Effector memory CD4-positive, alpha-beta T cell (primary cell): Measurements from ENCODE around the gene LUC7L.
"Not testable (repeated sequence)": the region's sequence is repeated elsewhere in the genome, so short reads cannot be mapped to it uniquely, and the experiment has no call there.

Experiments used
- DNase-seq, 3 donors: peaks; one replicate each; pipeline ENCODE4 v3.0.0-alpha.2; 2020
- H3K27ac ChIP-seq: 2 replicates; pipeline ENCODE4 v1.7.0; 2013; ENCODE audit warnings: mild to moderate bottlenecking, low read length, moderate library complexity; ENCODE audit not compliant: insufficient read depth, poor library complexity, severe bottlenecking
- H3K27me3 ChIP-seq: replicated peaks from 2 replicates; pipeline ENCODE4 v1.7.0; 2013; ENCODE audit warnings: mild to moderate bottlenecking, low read length; ENCODE audit not compliant: insufficient read depth, control insufficient read depth, poor library complexity, severe bottlenecking
- H3K36me3 ChIP-seq: 2 replicates; pipeline ENCODE4 v1.7.0; 2013; ENCODE audit warnings: mild to moderate bottlenecking, low read length, moderate library complexity; ENCODE audit not compliant: control insufficient read depth, insufficient read depth
- H3K4me1 ChIP-seq: 2 replicates; pipeline ENCODE4 v1.7.0; 2013; ENCODE audit warnings: low read length, mild to moderate bottlenecking; ENCODE audit not compliant: control insufficient read depth, insufficient read depth, poor library complexity, severe bottlenecking
- H3K4me3 ChIP-seq: 2 replicates; pipeline ENCODE4 v1.7.0; 2013; ENCODE audit warnings: low read length, low read depth, mild to moderate bottlenecking; ENCODE audit not compliant: insufficient read depth, poor library complexity, severe bottlenecking
- H3K9me3 ChIP-seq: 2 replicates; pipeline ENCODE4 v1.7.0; 2013; ENCODE audit warnings: mild to moderate bottlenecking, low read length, moderate library complexity; ENCODE audit not compliant: control insufficient read depth

Gene LUC7L

GRCh38 chr16:263182-263774, 34.0 kb upstream of the LUC7L start:
- DNase-seq = no peak
- peaks cover 30% of the 10 kb centered on the region for H3K36me3 ChIP-seq
- no peak overlapping the region for H3K27ac ChIP-seq
- no peak overlapping the region for H3K4me3 ChIP-seq
- H3K4me1 ChIP-seq = no peaks in the 10 kb centered on the region
- no peaks in the 10 kb centered on the region for H3K9me3 ChIP-seq
- no peaks in the 10 kb centered on the region for H3K27me3 ChIP-seq

GRCh38 chr16:262121-262745, 33.0 kb upstream of the LUC7L start:
- peaks cover 30% of the 10 kb centered on the region for H3K36me3 ChIP-seq
- no peak for DNase-seq
- no peak overlapping the region for H3K27ac ChIP-seq
- no peaks in the 10 kb centered on the region for H3K4me1 ChIP-seq
- no peak overlapping the region for H3K4me3 ChIP-seq
- no peaks in the 10 kb centered on the region for H3K27me3 ChIP-seq
- no peaks in the 10 kb centered on the region for H3K9me3 ChIP-seq

GRCh38 chr16:261031-261691, 31.9 kb upstream of the LUC7L start:
- no peaks in the 10 kb centered on the region for H3K4me1 ChIP-seq
- DNase-seq = no peak
- H3K36me3 ChIP-seq = peaks cover 30% of the 10 kb centered on the region
- no peaks in the 10 kb centered on the region for H3K27me3 ChIP-seq
- no peak overlapping the region for H3K27ac ChIP-seq
- H3K4me3 ChIP-seq = no peak overlapping the region
- no peaks in the 10 kb centered on the region for H3K9me3 ChIP-seq

GRCh38 chr16:260326-260725, 31.1 kb upstream of the LUC7L start:
- Histone ChIP-seq H3K4me3 (no peak overlapping the region), H3K4me1 (no peaks in the 10 kb centered on the region), H3K36me3 (peaks cover 35% of the 10 kb centered on the region), H3K27me3 (no peaks in the 10 kb centered on the region), H3K9me3 (no peaks in the 10 kb centered on the region), H3K27ac (no peak overlapping the region)
- no peak for DNase-seq

GRCh38 chr16:259814-260253, 30.6 kb upstream of the LUC7L start:
- no peak for DNase-seq
- Histone ChIP-seq H3K4me3 (no peak overlapping the region), H3K9me3 (no peaks in the 10 kb centered on the region), H3K36me3 (peaks cover 32% of the 10 kb centered on the region), H3K4me1 (no peaks in the 10 kb centered on the region), H3K27me3 (no peaks in the 10 kb centered on the region), H3K27ac (no peak overlapping the region)

- Histone ChIP-seq H3K27ac (no peak overlapping the region), H3K36me3 (peaks cover 31% of the 10 kb centered on the region), H3K9me3 (no peaks in the 10 kb centered on the region), H3K27me3 (no peaks in the 10 kb centered on the region), H3K4me3 (no peak overlapping the region), H3K4me1 (peaks cover under 1% of the 10 kb centered on the region)
- DNase-seq = no peak
Observed at GRCh38 chr16:259226-259625, 30.0 kb upstream of the LUC7L start.

- not testable (repeated sequence) for DNase-seq, H3K27me3 ChIP-seq, H3K27ac ChIP-seq, H3K4me1 ChIP-seq, H3K4me3 ChIP-seq, H3K9me3 ChIP-seq
- peaks cover 21% of the 10 kb centered on the region for H3K36me3 ChIP-seq
Observed at GRCh38 chr16:258091-258490, 28.8 kb upstream of the LUC7L start.

DNA sequence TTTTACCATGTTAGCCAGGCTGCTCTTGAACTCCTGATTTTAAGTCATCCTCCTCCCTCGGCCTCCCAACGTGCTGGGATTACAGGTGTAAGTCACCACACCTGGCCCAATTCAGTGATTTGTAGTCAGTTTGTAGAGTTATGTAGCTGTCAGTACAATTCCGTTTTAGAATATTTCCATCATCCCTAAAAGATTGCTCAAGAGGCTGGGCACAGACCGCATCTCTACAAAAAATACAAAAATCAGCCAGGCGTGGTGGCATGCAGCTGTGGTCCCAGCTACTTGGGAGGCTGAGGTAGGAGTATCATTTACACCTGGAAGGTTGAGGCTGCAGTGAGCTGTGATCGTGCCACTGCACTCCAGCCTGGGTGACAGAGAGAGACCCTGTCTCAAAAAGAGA, 25.9 kb upstream of the LUC7L start:
- no peak overlapping the region for H3K27ac ChIP-seq
- H3K4me3 ChIP-seq = no peak overlapping the region
- no peaks in the 10 kb centered on the region for H3K9me3 ChIP-seq
- no peak for DNase-seq
- H3K36me3 ChIP-seq = peaks cover 5% of the 10 kb centered on the region
- H3K27me3 ChIP-seq = no peaks in the 10 kb centered on the region
- H3K4me1 ChIP-seq = peaks cover 13% of the 10 kb centered on the region

- Histone ChIP-seq H3K27me3 (no peaks in the 10 kb centered on the region), H3K36me3 (peaks cover 5% of the 10 kb centered on the region), H3K9me3 (no peaks in the 10 kb centered on the region), H3K27ac (no peak overlapping the region), H3K4me3 (no peak overlapping the region), H3K4me1 (peaks cover 13% of the 10 kb centered on the region)
- no peak for DNase-seq
Observed at GRCh38 chr16:254461-254860, 25.2 kb upstream of the LUC7L start.

DNA sequence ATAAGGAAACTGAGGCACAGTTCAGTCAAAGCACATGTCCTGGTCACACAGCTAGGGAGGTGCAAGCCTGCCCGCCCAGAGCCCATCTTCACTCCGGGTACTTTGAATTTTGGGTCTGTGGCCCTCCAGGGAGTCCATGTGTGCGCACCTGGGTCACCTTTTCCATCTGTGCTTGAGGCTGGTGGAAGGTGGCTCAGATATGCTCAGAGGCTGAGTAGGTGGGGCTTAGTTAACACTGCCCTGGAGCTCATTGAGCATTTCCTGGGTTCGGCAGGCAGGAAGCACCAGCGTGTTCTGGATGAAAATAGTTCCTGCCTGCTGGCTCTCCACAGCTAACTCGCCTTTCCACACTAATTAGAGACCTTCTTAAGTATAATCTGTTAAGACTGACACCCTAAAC, 24.6 kb upstream of the LUC7L start:
- no peaks in the 10 kb centered on the region for H3K27me3 ChIP-seq

More for the DNA sequence above, 24.6 kb upstream of the LUC7L start:
- DNase-seq = no peak
- Histone ChIP-seq H3K27ac (no peak overlapping the region), H3K9me3 (no peaks in the 10 kb centered on the region), H3K4me3 (no peak overlapping the region), H3K4me1 (peaks cover 13% of the 10 kb centered on the region), H3K36me3 (peaks cover 5% of the 10 kb centered on the region)
